Neural cell (in vitro differentiated cells): Measurements from ENCODE around the gene GNA15.

Experiments
- EP300 ChIP-seq: fragments of 450-650 bp; conservative IDR thresholded peaks from 2 replicates; pipeline ENCODE4 v1.6.1; 2014; ENCODE audit warnings: antibody characterized with exemption, mild to moderate bottlenecking, moderate library complexity; ENCODE audit not compliant: poor library complexity, severe bottlenecking
- EZH2 ChIP-seq: fragments of 200-600, 300-800 bp; shearing (Covaris generic), sonication (generic); IDR thresholded peaks from 2 replicates; pipeline ENCODE4 v1.6.1; 2014; ENCODE audit warnings: antibody characterized with exemption, low read length, borderline replicate concordance, mild to moderate bottlenecking; ENCODE audit not compliant: insufficient read depth, poor library complexity, severe bottlenecking
- MXI1 ChIP-seq: fragments of 450-650 bp; conservative IDR thresholded peaks from 2 replicates; pipeline ENCODE4 v1.6.1; 2014; ENCODE audit warnings: antibody characterized with exemption, mild to moderate bottlenecking; ENCODE audit not compliant: poor library complexity, severe bottlenecking
- POLR2AphosphoS5 ChIP-seq: IDR thresholded peaks from 2 replicates; pipeline ENCODE4 v1.6.1; 2012
- RAD21 ChIP-seq: fragments of 450-650 bp; conservative IDR thresholded peaks from 2 replicates; pipeline ENCODE4 v1.6.1; 2014; ENCODE audit warnings: antibody characterized with exemption, mild to moderate bottlenecking, moderate library complexity
- TAF1 ChIP-seq: IDR thresholded peaks from 2 replicates; pipeline ENCODE4 v1.6.1; 2012; ENCODE audit warnings: low read depth
- TF ChIP-seq, protein P1 (sequence below): fragments of 450-650 bp; IDR thresholded peaks from 2 replicates; pipeline ENCODE4 v1.5.1; 2014; ENCODE audit warnings: antibody characterized with exemption, mild to moderate bottlenecking, moderate library complexity; ENCODE audit not compliant: poor library complexity, severe bottlenecking
- TF ChIP-seq, protein P2 (sequence below): IDR thresholded peaks from 2 replicates; pipeline ENCODE4 v1.6.1; 2012; ENCODE audit warnings: borderline replicate concordance

- no peak for TF ChIP-seq TAF1
- TF ChIP-seq, protein P1, sequence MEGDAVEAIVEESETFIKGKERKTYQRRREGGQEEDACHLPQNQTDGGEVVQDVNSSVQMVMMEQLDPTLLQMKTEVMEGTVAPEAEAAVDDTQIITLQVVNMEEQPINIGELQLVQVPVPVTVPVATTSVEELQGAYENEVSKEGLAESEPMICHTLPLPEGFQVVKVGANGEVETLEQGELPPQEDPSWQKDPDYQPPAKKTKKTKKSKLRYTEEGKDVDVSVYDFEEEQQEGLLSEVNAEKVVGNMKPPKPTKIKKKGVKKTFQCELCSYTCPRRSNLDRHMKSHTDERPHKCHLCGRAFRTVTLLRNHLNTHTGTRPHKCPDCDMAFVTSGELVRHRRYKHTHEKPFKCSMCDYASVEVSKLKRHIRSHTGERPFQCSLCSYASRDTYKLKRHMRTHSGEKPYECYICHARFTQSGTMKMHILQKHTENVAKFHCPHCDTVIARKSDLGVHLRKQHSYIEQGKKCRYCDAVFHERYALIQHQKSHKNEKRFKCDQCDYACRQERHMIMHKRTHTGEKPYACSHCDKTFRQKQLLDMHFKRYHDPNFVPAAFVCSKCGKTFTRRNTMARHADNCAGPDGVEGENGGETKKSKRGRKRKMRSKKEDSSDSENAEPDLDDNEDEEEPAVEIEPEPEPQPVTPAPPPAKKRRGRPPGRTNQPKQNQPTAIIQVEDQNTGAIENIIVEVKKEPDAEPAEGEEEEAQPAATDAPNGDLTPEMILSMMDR: no peak
- no peak for TF ChIP-seq RAD21
- TF ChIP-seq POLR2AphosphoS5: no peak
- TF ChIP-seq, protein P2, sequence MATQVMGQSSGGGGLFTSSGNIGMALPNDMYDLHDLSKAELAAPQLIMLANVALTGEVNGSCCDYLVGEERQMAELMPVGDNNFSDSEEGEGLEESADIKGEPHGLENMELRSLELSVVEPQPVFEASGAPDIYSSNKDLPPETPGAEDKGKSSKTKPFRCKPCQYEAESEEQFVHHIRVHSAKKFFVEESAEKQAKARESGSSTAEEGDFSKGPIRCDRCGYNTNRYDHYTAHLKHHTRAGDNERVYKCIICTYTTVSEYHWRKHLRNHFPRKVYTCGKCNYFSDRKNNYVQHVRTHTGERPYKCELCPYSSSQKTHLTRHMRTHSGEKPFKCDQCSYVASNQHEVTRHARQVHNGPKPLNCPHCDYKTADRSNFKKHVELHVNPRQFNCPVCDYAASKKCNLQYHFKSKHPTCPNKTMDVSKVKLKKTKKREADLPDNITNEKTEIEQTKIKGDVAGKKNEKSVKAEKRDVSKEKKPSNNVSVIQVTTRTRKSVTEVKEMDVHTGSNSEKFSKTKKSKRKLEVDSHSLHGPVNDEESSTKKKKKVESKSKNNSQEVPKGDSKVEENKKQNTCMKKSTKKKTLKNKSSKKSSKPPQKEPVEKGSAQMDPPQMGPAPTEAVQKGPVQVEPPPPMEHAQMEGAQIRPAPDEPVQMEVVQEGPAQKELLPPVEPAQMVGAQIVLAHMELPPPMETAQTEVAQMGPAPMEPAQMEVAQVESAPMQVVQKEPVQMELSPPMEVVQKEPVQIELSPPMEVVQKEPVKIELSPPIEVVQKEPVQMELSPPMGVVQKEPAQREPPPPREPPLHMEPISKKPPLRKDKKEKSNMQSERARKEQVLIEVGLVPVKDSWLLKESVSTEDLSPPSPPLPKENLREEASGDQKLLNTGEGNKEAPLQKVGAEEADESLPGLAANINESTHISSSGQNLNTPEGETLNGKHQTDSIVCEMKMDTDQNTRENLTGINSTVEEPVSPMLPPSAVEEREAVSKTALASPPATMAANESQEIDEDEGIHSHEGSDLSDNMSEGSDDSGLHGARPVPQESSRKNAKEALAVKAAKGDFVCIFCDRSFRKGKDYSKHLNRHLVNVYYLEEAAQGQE: no peak
- no peak for TF ChIP-seq EZH2
- no peak for TF ChIP-seq MXI1
- TF ChIP-seq EP300: no peak
Observed at GRCh38 chr19:3122512-3122870, 13.3 kb upstream of the GNA15 start.
